OCI-LY1 (cell line): ENCODE results near the gene PXDN.

Source experiments
- H2AFZ ChIP-seq: fragments of 200-600 bp; sonication (generic), shearing (Covaris generic); 2 replicates; pipeline ENCODE4 v1.6.0; 2014; ENCODE audit warnings: antibody characterized with exemption, mild to moderate bottlenecking, low read length
- H3F3A ChIP-seq: fragments of 200-600 bp; sonication (generic), shearing (Covaris generic); 2 replicates; pipeline ENCODE4 v1.6.0; 2014; ENCODE audit warnings: mild to moderate bottlenecking, antibody characterized with exemption, low read length, moderate library complexity; ENCODE audit not compliant: insufficient read depth
- H3K27ac ChIP-seq: fragments of 200-600 bp; sonication (generic); 2 replicates; pipeline ENCODE4 v1.5.1; 2014; ENCODE audit warnings: low read length, mixed run types, mild to moderate bottlenecking, low read depth; ENCODE audit not compliant: poor library complexity, severe bottlenecking
- H3K27me3 ChIP-seq: fragments of 200-600 bp; sonication (generic); 2 replicates; pipeline ENCODE4 v1.6.0; 2014; ENCODE audit warnings: antibody characterized with exemption, mild to moderate bottlenecking, low read length, moderate library complexity; ENCODE audit not compliant: insufficient read depth
- H3K36me3 ChIP-seq: fragments of 200-600 bp; sonication (generic); 2 replicates; pipeline ENCODE4 v1.6.1; 2014; ENCODE audit warnings: mild to moderate bottlenecking, antibody characterized with exemption, low read length, moderate library complexity, mixed read lengths; ENCODE audit not compliant: insufficient read depth
- H3K4me1 ChIP-seq: fragments of 200-600 bp; sonication (generic); 2 replicates; pipeline ENCODE4 v1.5.1; 2014; ENCODE audit warnings: mild to moderate bottlenecking, low read length, moderate library complexity; ENCODE audit not compliant: insufficient read depth, severe bottlenecking
- H3K4me2 ChIP-seq: fragments of 200-600 bp; sonication (generic), shearing (Covaris generic); 2 replicates; pipeline ENCODE4 v1.6.1; 2014; ENCODE audit warnings: low read length
- H3K4me3 ChIP-seq: fragments of 200-600 bp; sonication (generic); 2 replicates; pipeline ENCODE4 v1.5.1; 2014; ENCODE audit warnings: low read length, low read depth, mild to moderate bottlenecking, mixed read lengths; ENCODE audit not compliant: poor library complexity, severe bottlenecking
- H3K79me2 ChIP-seq: fragments of 200-600 bp; shearing (Covaris generic); 2 replicates; pipeline ENCODE4 v1.6.1; 2016; ENCODE audit warnings: mixed run types, low read length, mixed read lengths; ENCODE audit not compliant: insufficient read depth
- H3K9ac ChIP-seq: fragments of 200-600 bp; sonication (generic), shearing (Covaris generic); 2 replicates; pipeline ENCODE4 v1.6.1; 2014; ENCODE audit warnings: mild to moderate bottlenecking, low read length, mixed read lengths
- H3K9me2 ChIP-seq: fragments of 200-600 bp; sonication (generic), shearing (Covaris generic); 2 replicates; pipeline ENCODE4 v1.6.1; 2014; ENCODE audit warnings: low read depth, mild to moderate bottlenecking, low read length, mixed read lengths
- H3K9me3 ChIP-seq: fragments of 200-600 bp; shearing (Covaris generic); 2 replicates; pipeline ENCODE4 v1.6.1; 2014; ENCODE audit warnings: low read length, mixed read lengths
- H4K20me1 ChIP-seq: fragments of 200-600 bp; sonication (generic), shearing (Covaris generic); 2 replicates; pipeline ENCODE4 v1.6.0; 2016; ENCODE audit warnings: mild to moderate bottlenecking, low read length; ENCODE audit not compliant: insufficient read depth
- EZH2 ChIP-seq: fragments of 200-600 bp; sonication (generic), shearing (Covaris generic); IDR thresholded peaks from 2 replicates; pipeline ENCODE4 v1.8.0; 2017; ENCODE audit warnings: borderline replicate concordance, mixed run types, mild to moderate bottlenecking, antibody characterized with exemption, low read length, moderate library complexity, mixed read lengths
- TF ChIP-seq, protein P1 (sequence below): fragments of 200-600 bp; sonication (generic), shearing (Covaris generic); IDR thresholded peaks from 2 replicates; pipeline ENCODE4 v1.5.1; 2017; ENCODE audit warnings: mild to moderate bottlenecking, antibody characterized with exemption, low read length, moderate library complexity, mixed read lengths

PXDN gene

GRCh38 chr2:1603521-1603920, 140.8 kb downstream of the PXDN start:
- Histone ChIP-seq H3K4me1 (peaks cover 8% of the 10 kb centered on the region), H3K4me3 (no peak overlapping the region), H3K9me2 (no peaks in the 10 kb centered on the region), H3K9me3 (no peaks in the 10 kb centered on the region), H3K27ac (no peak overlapping the region), H3F3A (no peaks in the 10 kb centered on the region), H3K36me3 (no peaks in the 10 kb centered on the region), H3K4me2 (no peak overlapping the region), H4K20me1 (no peaks in the 10 kb centered on the region), H3K27me3 (no peaks in the 10 kb centered on the region), H3K9ac (no peak overlapping the region), H3K79me2 (no peaks in the 10 kb centered on the region), H2AFZ (no peak overlapping the region)
- TF ChIP-seq, protein P1, sequence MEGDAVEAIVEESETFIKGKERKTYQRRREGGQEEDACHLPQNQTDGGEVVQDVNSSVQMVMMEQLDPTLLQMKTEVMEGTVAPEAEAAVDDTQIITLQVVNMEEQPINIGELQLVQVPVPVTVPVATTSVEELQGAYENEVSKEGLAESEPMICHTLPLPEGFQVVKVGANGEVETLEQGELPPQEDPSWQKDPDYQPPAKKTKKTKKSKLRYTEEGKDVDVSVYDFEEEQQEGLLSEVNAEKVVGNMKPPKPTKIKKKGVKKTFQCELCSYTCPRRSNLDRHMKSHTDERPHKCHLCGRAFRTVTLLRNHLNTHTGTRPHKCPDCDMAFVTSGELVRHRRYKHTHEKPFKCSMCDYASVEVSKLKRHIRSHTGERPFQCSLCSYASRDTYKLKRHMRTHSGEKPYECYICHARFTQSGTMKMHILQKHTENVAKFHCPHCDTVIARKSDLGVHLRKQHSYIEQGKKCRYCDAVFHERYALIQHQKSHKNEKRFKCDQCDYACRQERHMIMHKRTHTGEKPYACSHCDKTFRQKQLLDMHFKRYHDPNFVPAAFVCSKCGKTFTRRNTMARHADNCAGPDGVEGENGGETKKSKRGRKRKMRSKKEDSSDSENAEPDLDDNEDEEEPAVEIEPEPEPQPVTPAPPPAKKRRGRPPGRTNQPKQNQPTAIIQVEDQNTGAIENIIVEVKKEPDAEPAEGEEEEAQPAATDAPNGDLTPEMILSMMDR, result no peak
- no peak for TF ChIP-seq EZH2

DNA sequence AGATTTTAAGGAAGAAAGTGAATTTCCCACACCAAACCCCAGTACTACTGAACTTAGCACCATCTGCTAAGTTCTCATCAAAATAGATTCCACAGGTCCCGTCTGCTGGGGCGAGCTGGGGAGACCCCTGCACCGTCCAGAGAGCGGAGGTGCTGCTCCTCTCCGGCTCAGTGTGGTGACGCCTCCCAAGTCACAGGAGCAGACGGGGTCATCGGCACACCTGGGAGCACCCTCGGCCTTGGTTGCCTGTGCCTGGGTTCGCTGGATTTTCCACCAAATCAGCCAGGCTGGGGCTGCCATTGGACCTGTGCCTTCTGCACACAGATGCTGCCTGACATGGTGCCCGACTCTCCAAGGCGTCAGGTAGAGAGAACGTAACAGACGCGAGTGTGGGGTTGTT, 141.3 kb downstream of the PXDN start:
- no peaks in the 10 kb centered on the region for H4K20me1 ChIP-seq
- no peaks in the 10 kb centered on the region for H3K36me3 ChIP-seq
- no peak for TF ChIP-seq EZH2
- TF ChIP-seq, protein P1, result no peak
- H3K9me3 ChIP-seq, result no peaks in the 10 kb centered on the region
- no peak overlapping the region for H3K4me2 ChIP-seq
- no peak overlapping the region for H2AFZ ChIP-seq
- no peak overlapping the region for H3K4me3 ChIP-seq
- peaks cover 8% of the 10 kb centered on the region for H3K4me1 ChIP-seq
- H3K79me2 ChIP-seq, result no peaks in the 10 kb centered on the region
- no peaks in the 10 kb centered on the region for H3K9me2 ChIP-seq
- H3K27ac ChIP-seq, result no peak overlapping the region
- H3K9ac ChIP-seq, result no peak overlapping the region
- H3K27me3 ChIP-seq, result no peaks in the 10 kb centered on the region
- H3F3A ChIP-seq, result no peaks in the 10 kb centered on the region

GRCh38 chr2:1602278-1603010, 141.9 kb downstream of the PXDN start:
- no peak overlapping the region for H3K9ac ChIP-seq

More at GRCh38 chr2:1602278-1603010, 141.9 kb downstream of the PXDN start:
- H3F3A ChIP-seq, result no peaks in the 10 kb centered on the region
- no peaks in the 10 kb centered on the region for H3K27me3 ChIP-seq
- no peaks in the 10 kb centered on the region for H4K20me1 ChIP-seq
- no peaks in the 10 kb centered on the region for H3K36me3 ChIP-seq
- no peak overlapping the region for H3K27ac ChIP-seq
- TF ChIP-seq, protein P1, result no peak
- no peak for TF ChIP-seq EZH2
- no peaks in the 10 kb centered on the region for H3K9me3 ChIP-seq
- H3K4me3 ChIP-seq, result no peak overlapping the region
- no peaks in the 10 kb centered on the region for H3K79me2 ChIP-seq
- H3K4me2 ChIP-seq, result no peak overlapping the region
- H2AFZ ChIP-seq, result no peak overlapping the region
- peaks cover 8% of the 10 kb centered on the region for H3K4me1 ChIP-seq
- H3K9me2 ChIP-seq, result no peaks in the 10 kb centered on the region
